ENCODE results near the gene FYB1. TPM values are rescaled to one million over a fixed set of nuclear protein-coding genes. Genes with fewer than 3 reads are reported as not detected.

FYB1 gene
- total RNA-seq, 2 experiments from 2014 or later: 105 to 106 TPM

DNA sequence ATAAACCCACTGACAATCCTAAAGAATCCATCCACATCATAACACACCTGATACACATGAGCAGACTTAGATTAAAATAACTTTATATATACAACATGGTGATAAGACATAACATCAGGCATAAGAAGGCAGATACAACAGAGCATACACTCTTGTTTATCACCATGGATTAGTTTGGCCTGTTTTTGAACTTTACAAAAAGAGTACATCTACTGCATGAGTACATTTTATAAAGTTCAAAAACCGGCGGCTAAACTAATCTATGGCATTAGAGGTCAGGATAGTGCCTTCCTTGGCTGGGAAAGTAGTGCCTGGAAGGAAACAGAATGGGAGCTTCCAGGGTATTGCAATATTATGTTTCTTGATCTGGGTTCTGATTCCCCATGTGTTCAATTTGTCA, 160.3 kb downstream of the FYB1 start:
- ChIA-PET CTCF (no interaction called here), POLR2A (no interaction called here)
- H3K4me1 Mint-ChIP-seq (ENCODE audit: low read depth): peaks cover 66% of the 10 kb centered on the region
- H3K27ac Mint-ChIP-seq: no peak overlapping the region
- H3K27me3 Mint-ChIP-seq: no peaks in the 10 kb centered on the region
- peaks cover 3% of the 10 kb centered on the region for H3K36me3 Mint-ChIP-seq
- H3K4me3 Mint-ChIP-seq: no peak overlapping the region
- no peaks in the 10 kb centered on the region for H3K9me3 Mint-ChIP-seq
- intact Hi-C loops (cut with micrococcal nuclease): no loop called here
- DNase-seq: no peak

DNA sequence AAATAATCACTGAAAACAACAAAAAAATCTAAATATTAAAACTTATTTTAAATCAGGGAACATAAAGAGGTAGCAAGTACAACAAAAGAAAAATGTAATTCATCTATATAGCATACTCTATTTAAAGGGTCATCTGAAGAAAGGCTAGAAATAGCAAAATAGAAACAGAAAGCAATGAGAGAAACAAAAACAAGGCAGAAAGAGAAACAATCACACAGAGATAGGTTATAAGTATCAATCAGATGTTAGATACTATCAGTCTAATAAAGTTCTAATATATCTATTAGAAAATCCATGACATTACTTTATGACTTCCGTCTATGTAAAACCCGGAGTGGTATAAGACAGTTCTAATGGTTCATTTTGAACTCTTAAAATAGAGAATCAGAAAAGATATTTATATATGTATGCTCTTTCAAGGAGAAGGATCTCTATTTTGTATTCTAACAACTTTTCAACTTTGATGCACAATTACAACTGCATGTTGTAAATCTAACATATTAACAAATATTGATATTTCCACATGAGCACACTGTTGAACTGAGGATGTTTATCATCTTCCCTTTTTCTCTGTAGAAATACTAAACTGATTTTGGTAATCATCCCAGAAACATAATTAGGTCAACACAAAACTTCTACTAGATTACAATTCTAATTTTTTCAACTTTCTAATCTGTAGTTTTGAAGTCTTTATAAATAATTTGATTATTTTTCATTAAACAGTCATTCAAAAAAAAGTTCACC, 161.0 kb downstream of the FYB1 start:
- H3K9me3 Mint-ChIP-seq: no peaks in the 10 kb centered on the region
- H3K36me3 Mint-ChIP-seq: peaks cover 3% of the 10 kb centered on the region
- peaks cover 64% of the 10 kb centered on the region for H3K4me1 Mint-ChIP-seq (ENCODE audit: low read depth)
- POLR2A ChIA-PET: no interaction called here
- no peak for DNase-seq
- H3K27ac Mint-ChIP-seq: no peak overlapping the region
- H3K27me3 Mint-ChIP-seq: no peaks in the 10 kb centered on the region
- no peak overlapping the region for H3K4me3 Mint-ChIP-seq
- CTCF ChIA-PET: no interaction called here
- intact Hi-C loops (cut with micrococcal nuclease): loop anchor here (1.0 kb wide), 1 partner anchor 15 kb away; no protein-coding TSS in a partner anchor

DNA sequence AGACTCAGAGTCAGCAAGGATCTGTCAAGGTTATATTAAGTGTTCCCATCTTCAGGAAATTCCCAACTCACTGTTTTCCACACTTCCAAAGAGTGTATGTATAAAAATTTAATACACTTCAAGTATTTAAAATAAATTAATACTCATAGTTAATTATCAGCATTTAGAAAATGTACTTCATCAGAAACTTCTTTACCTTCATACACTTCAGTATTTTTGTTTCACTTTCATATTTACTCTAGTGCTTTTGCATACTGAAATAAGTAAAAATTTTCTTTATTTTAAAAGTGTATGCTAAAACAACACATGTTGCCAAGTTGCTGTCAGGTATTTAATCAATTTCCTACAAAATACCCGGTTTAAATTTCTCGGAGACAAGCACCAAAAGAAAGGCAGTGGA, 161.6 kb downstream of the FYB1 start:
- H3K9me3 Mint-ChIP-seq: no peaks in the 10 kb centered on the region
- ChIA-PET CTCF (no interaction called here), POLR2A (no interaction called here)

DNA sequence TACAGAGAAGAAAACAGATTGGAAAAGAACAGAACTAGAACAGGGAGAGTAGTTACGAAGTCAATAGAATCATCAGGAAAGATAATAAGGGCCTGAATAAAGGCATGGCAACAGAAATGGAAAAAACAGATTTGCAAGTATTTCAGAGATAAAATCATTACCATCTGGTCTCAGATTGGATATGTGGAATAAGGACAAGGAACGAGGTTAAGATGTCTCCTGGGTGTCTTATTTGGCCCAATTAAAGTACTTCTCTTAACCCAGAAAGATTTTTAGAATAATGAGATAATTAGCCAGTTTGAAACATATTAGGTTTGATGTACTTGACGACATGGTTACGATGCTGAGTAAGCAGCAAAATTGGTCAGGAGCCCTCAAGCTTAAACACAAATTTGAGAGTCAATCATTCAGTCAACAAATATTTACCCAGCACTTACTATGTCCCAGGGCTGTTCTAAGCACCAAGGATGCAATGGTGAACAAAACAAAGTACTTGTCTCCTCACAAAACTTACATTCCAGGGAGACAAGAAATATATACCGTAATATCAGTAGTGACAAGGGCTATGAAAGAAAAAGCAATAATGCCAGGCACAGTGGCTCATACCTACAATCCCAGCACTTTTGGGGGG, 163.5 kb downstream of the FYB1 start:
- intact Hi-C loops (cut with micrococcal nuclease): no loop called here
- no peak for DNase-seq
- Mint-ChIP-seq H3K36me3 (peaks cover 3% of the 10 kb centered on the region), H3K27ac (no peak overlapping the region), H3K4me1 (ENCODE audit: low read depth) (peaks cover 55% of the 10 kb centered on the region), H3K27me3 (no peaks in the 10 kb centered on the region), H3K4me3 (no peak overlapping the region), H3K9me3 (no peaks in the 10 kb centered on the region)
- ChIA-PET POLR2A (no interaction called here), CTCF (interaction anchor here (0.6 kb wide), 1 partner anchor 50 kb away, joined by 3 read pairs; no protein-coding TSS in a partner anchor)

More for the DNA sequence above, 161.6 kb downstream of the FYB1 start:
- intact Hi-C loops (cut with micrococcal nuclease): loop anchor here (1.0 kb wide), 1 partner anchor 16 kb away; no protein-coding TSS in a partner anchor
- peak overlapping the region; percentile 27 for H3K4me3 Mint-ChIP-seq
- H3K27ac Mint-ChIP-seq: no peak overlapping the region
- H3K27me3 Mint-ChIP-seq: no peaks in the 10 kb centered on the region
- no peak for DNase-seq
- H3K4me1 Mint-ChIP-seq (ENCODE audit: low read depth): peaks cover 59% of the 10 kb centered on the region
- H3K36me3 Mint-ChIP-seq: peaks cover 3% of the 10 kb centered on the region

Other genes with a start within 250 kb of the FYB1 start
- gene RICTOR, start 145.2 kb downstream of the FYB1 start, total RNA-seq: 10 to 100 TPM; 27.7 to 27.8 TPM
- not detected for gene C9, start 144.9 kb upstream of the FYB1 start, total RNA-seq
- gene DAB2, start 205.4 kb upstream of the FYB1 start, total RNA-seq: not detected

All from activated CD4-positive, alpha-beta memory T cell treated with anti-CD3 and anti-CD28 coated beads for 36 hours (primary cell).